ENCODE results near the gene PLXNB1. TPM values are rescaled to one million over a fixed set of nuclear protein-coding genes. Genes with fewer than 3 reads are reported as not detected.

The PLXNB1 gene
- total RNA-seq, 1 donor from 2014 or later, result 106 TPM

GRCh38 chr3:48410205-48411040 lies 19.5 kb downstream of the PLXNB1 start:
- H3K4me3 ChIP-seq (ENCODE audit: low read depth, low read length), result no peak overlapping the region
- DNase-seq (ENCODE audit: low read depth), result no peak
- TF ChIP-seq, protein P1, sequence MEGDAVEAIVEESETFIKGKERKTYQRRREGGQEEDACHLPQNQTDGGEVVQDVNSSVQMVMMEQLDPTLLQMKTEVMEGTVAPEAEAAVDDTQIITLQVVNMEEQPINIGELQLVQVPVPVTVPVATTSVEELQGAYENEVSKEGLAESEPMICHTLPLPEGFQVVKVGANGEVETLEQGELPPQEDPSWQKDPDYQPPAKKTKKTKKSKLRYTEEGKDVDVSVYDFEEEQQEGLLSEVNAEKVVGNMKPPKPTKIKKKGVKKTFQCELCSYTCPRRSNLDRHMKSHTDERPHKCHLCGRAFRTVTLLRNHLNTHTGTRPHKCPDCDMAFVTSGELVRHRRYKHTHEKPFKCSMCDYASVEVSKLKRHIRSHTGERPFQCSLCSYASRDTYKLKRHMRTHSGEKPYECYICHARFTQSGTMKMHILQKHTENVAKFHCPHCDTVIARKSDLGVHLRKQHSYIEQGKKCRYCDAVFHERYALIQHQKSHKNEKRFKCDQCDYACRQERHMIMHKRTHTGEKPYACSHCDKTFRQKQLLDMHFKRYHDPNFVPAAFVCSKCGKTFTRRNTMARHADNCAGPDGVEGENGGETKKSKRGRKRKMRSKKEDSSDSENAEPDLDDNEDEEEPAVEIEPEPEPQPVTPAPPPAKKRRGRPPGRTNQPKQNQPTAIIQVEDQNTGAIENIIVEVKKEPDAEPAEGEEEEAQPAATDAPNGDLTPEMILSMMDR (conservative IDR thresholded peaks at IDR 0.05; ENCODE audit: low read depth, low read length), result no peak

DNA sequence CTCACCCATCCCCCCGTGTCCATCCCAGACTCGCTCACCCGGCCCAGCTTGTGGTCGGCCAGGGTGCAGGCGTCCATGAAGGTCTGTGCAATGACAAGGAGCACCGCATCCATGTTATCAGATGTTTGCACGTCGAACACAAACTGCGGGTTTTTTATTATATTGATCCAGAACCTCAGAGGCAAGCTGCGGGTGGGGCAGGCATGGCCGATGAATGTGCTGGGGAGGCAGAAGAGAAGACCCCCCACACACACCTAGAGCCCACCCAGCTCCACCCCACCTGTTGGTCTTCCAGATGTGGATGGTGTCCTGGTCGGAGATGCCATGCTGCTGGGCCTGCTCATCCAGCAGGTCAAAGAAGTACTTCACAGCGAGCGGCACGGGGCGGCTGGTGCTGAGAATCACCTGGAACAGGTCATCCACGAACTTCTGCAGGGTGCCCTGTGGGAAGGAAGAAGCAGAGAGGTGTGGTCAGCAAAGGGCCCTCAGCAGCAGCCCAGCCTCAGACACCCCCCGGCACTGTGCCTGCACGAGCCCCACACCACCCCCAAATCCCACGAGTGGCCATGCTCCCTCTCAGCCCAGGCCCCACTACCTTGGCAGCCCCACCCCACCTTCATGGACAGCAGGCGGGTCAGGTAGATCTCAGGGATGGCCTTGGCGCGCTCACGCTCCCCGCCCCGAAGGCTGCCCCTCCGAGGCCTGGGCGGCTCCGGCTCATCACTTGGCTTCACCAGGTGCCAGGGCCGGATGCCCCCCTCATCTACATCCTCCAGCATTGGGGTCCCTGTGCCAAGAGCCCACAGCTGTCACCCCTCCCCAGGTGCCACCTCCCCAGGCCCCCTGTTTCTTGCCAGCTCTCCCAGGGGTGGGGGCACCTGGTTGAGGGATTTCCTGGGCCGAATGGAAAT lies 20.3 kb downstream of the PLXNB1 start:
- TF ChIP-seq, protein P1 (conservative IDR thresholded peaks at IDR 0.05; ENCODE audit: low read depth, low read length), result no peak
- H3K4me3 ChIP-seq (ENCODE audit: low read depth, low read length), result no peak overlapping the region
- no peak for DNase-seq (ENCODE audit: low read depth)

GRCh38 chr3:48408823-48409281 lies 21.0 kb downstream of the PLXNB1 start:
- no peak for DNase-seq (ENCODE audit: low read depth)
- H3K4me3 ChIP-seq (ENCODE audit: low read depth, low read length), result no peak overlapping the region
- TF ChIP-seq, protein P1 (conservative IDR thresholded peaks at IDR 0.05; ENCODE audit: low read depth, low read length), result peak; percentile 16

DNA sequence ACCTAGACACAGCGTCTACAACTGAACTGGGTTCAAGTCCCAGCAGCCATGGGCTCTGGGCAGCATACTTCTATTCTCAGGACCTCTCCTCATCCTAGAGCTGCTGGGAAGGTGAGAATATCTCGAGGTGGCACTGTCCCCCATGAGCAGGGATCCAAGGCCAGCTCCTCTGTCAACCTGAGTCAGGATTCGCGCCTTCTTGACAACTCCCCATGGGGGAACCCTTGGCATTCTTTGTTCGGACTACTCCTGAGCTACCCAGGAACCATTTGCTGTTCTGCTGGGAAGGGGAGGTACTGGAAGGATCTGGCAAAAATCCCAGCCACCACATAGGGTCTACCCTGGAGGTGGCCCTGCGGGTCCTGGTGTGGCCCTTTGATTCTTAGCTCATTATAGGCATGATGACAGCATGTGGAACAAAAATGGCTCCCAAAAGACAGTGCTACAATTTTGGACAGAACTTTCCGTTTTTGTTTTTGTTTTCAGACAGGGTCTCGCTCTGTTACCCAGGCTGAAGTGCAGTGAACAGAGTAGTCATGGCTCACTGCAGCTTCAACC lies 22.3 kb downstream of the PLXNB1 start:
- TF ChIP-seq, protein P1 (conservative IDR thresholded peaks at IDR 0.05; ENCODE audit: low read depth, low read length), result no peak
- H3K4me3 ChIP-seq (ENCODE audit: low read depth, low read length), result no peak overlapping the region
- no peak for DNase-seq (ENCODE audit: low read depth)

DNA sequence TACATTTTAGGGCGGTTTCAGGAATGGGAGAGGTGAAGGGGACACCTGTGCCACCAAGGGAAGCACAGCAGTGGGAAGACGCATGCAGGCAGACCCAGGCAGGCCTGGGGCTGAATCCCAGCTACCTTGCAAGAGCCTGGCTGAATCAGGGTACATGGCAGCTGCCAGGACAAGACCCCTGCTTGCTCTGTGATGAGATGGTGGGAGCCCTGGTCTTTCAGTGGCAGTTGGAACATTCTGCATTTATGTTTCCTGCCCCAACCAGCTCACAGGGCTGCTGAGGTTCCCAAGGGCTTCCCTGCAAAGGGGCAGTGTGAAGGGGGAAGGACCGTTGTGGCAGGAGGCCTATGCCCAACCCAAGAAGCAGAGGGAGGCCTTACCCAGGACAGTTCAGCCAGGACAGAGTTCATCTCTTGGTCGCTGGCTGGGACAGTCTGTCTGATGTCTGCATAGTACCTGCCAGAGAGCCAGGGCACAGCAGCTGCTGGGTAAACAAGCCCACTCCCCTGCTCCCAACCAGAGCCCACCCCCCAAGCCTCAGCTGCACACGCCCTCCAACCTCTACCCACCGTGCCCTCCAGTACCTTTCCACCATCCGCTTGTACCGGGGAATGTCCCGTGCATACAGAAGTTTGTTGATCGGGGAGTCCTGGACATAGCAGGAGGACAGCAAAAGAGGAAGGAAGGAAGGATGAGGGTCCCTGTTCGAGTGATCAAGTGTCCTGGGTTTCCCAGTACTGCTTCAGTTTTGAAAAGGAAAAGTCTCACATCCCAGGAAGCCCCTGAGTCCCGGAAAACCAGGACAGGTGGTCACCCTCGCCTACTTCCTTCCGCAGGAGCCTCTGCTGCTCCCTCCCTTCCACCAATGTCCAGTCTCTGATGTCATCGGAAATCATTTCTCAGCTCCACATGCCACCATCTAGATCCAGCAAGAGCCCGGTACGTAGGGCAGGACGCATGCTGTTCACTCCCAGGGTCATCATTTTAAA lies 23.1 kb downstream of the PLXNB1 start:
- H3K4me3 ChIP-seq (ENCODE audit: low read depth, low read length), result no peak overlapping the region
- TF ChIP-seq, protein P1 (conservative IDR thresholded peaks at IDR 0.05; ENCODE audit: low read depth, low read length), result no peak
- DNase-seq (ENCODE audit: low read depth), result no peak

DNA sequence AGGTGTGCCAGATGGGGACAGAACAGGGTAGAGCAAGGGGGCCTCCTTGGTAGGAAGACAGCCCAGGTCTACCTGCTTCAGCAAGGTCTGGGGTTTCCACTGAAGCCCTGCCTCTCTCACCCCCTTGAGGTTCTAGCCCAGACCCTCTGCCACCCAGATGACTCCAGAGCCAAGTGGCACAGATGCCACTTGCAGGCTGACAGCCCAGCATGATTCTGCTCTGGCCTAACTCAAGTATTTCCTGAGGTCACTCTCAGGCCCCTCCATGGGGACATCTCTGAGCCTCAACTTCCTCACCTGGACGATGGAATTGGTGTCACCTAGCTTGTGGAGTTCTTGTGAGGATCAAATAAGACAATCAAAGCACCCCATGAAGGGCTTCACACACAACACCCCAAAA lies 23.9 kb downstream of the PLXNB1 start:
- TF ChIP-seq, protein P1 (conservative IDR thresholded peaks at IDR 0.05; ENCODE audit: low read depth, low read length), result no peak
- H3K4me3 ChIP-seq (ENCODE audit: low read depth, low read length), result no peak overlapping the region
- no peak for DNase-seq (ENCODE audit: low read depth)
